H9 (cell line): ENCODE measurements around the gene NSUN3. TPM values are rescaled to one million over a fixed set of nuclear protein-coding genes. Genes with fewer than 3 reads are reported as not detected.
"Not testable (repeated sequence)": the region's sequence is repeated elsewhere in the genome, so short reads cannot be mapped to it uniquely, and the experiment has no call there.

Experiments used
- DNase-seq: peaks from one replicate; pipeline ENCODE4 v3.0.0-alpha.2; 2017
- H2AFZ ChIP-seq: one replicate; pipeline ENCODE4 v1.6.1; 2013; ENCODE audit warnings: mild to moderate bottlenecking, low read length, control low read depth, moderate library complexity
- H2AK5ac ChIP-seq: 2 replicates; pipeline ENCODE4 v1.6.1; 2013; ENCODE audit warnings: low read length, control low read depth, mixed read lengths; ENCODE audit not compliant: insufficient read length
- H2BK120ac ChIP-seq: one replicate; pipeline ENCODE4 v1.6.1; 2013; ENCODE audit warnings: low read depth, mild to moderate bottlenecking, low read length, control low read depth, inconsistent platforms; ENCODE audit not compliant: poor library complexity, severe bottlenecking
- H2BK12ac ChIP-seq: 2 replicates; pipeline ENCODE4 v1.6.1; 2013; ENCODE audit warnings: low read length, control low read depth, mixed read lengths, low read depth; ENCODE audit not compliant: insufficient read length
- H2BK15ac ChIP-seq: 2 replicates; pipeline ENCODE4 v1.6.1; 2013; ENCODE audit warnings: low read depth, low read length, control low read depth
- H2BK20ac ChIP-seq: one replicate; pipeline ENCODE4 v1.6.1; 2013; ENCODE audit warnings: low read depth, mild to moderate bottlenecking, low read length, control low read depth, inconsistent platforms; ENCODE audit not compliant: poor library complexity, severe bottlenecking
- H2BK5ac ChIP-seq: 2 replicates; pipeline ENCODE4 v1.6.1; 2013; ENCODE audit warnings: low read length, control low read depth, mixed read lengths; ENCODE audit not compliant: insufficient read length
- H3K14ac ChIP-seq: 2 replicates; pipeline ENCODE4 v1.6.1; 2013; ENCODE audit warnings: low read length, control low read depth; ENCODE audit not compliant: insufficient read depth
- H3K18ac ChIP-seq: 2 replicates; pipeline ENCODE4 v1.6.1; 2013; ENCODE audit warnings: low read depth, mild to moderate bottlenecking, mixed read lengths, low read length, control low read depth; ENCODE audit not compliant: insufficient read length
- H3K23ac ChIP-seq: 2 replicates; pipeline ENCODE4 v1.6.1; 2013; ENCODE audit warnings: low read length, control low read depth, mixed read lengths, low read depth; ENCODE audit not compliant: insufficient read length
- H3K23me2 ChIP-seq: 2 replicates; pipeline ENCODE4 v1.6.1; 2013; ENCODE audit warnings: low read depth, mild to moderate bottlenecking, mixed read lengths, low read length, control low read depth; ENCODE audit not compliant: insufficient read length, poor library complexity, severe bottlenecking
- H3K27ac ChIP-seq: 2 replicates; pipeline ENCODE4 v1.5.1; 2013; ENCODE audit warnings: low read length, control low read depth, mixed read lengths, low read depth; ENCODE audit not compliant: insufficient read length
- H3K27me3 ChIP-seq: 2 replicates; pipeline ENCODE4 v1.6.1; 2013; ENCODE audit warnings: low read length, control low read depth, inconsistent platforms; ENCODE audit not compliant: insufficient read depth
- H3K4ac ChIP-seq: 2 replicates; pipeline ENCODE4 v1.6.1; 2013; ENCODE audit warnings: low read depth, mild to moderate bottlenecking, control low read depth, inconsistent platforms, low read length, moderate library complexity
- H3K4me1 ChIP-seq: 2 replicates; pipeline ENCODE4 v1.6.1; 2013; ENCODE audit warnings: low read length, control low read depth, inconsistent platforms; ENCODE audit not compliant: insufficient read depth
- H3K4me2 ChIP-seq: 2 replicates; pipeline ENCODE4 v1.6.1; 2013; ENCODE audit warnings: low read length, control low read depth, mixed read lengths; ENCODE audit not compliant: insufficient read length, insufficient read depth
- H3K56ac ChIP-seq: 2 replicates; pipeline ENCODE4 v1.6.1; 2013; ENCODE audit warnings: low read depth, mild to moderate bottlenecking, mixed read lengths, low read length, control low read depth; ENCODE audit not compliant: insufficient read length
- H3K79me1 ChIP-seq: 2 replicates; pipeline ENCODE4 v1.6.1; 2013; ENCODE audit warnings: low read depth, mild to moderate bottlenecking, moderate library complexity, low read length, control low read depth, inconsistent platforms; ENCODE audit not compliant: insufficient read depth, poor library complexity, severe bottlenecking
- H3K79me2 ChIP-seq: 2 replicates; pipeline ENCODE4 v1.6.1; 2013; ENCODE audit warnings: low read length, control low read depth, inconsistent platforms; ENCODE audit not compliant: insufficient read depth
- H3K9ac ChIP-seq: 2 replicates; pipeline ENCODE4 v1.6.1; 2013; ENCODE audit warnings: low read length, control low read depth, mixed read lengths; ENCODE audit not compliant: insufficient read length; ENCODE audit errors: extremely low read depth
- H3K9me3 ChIP-seq: one replicate; pipeline ENCODE4 v1.6.1; 2013; ENCODE audit warnings: low read depth, low read length, inconsistent platforms; ENCODE audit not compliant: control insufficient read depth
- H3T11ph ChIP-seq: one replicate; pipeline ENCODE4 v1.6.1; 2013; ENCODE audit warnings: mild to moderate bottlenecking, low read length, control low read depth, inconsistent platforms
- H4K20me1 ChIP-seq: one replicate; pipeline ENCODE4 v1.6.1; 2013; ENCODE audit not compliant: control insufficient read depth, insufficient read length, insufficient read depth
- H4K5ac ChIP-seq: 2 replicates; pipeline ENCODE4 v1.6.1; 2013; ENCODE audit warnings: low read depth, mild to moderate bottlenecking, mixed read lengths, low read length, control low read depth; ENCODE audit not compliant: insufficient read length
- H4K8ac ChIP-seq: replicated peaks from 2 replicates; pipeline ENCODE4 v1.6.1; 2013; ENCODE audit warnings: low read length, control low read depth, mixed read lengths, low read depth; ENCODE audit not compliant: insufficient read length
- H4K91ac ChIP-seq: 2 replicates; pipeline ENCODE4 v1.6.1; 2013; ENCODE audit warnings: low read depth, mild to moderate bottlenecking, moderate library complexity, mixed read lengths, low read length, control low read depth; ENCODE audit not compliant: insufficient read length
- H3K27ac Mint-ChIP-seq, 3 experiments: 2 replicates in 2 of 3; 3 replicates in 1 of 3; pipeline ENCODE4 v1.8.0; 2020 to 2021; ENCODE audit warnings: mixed read lengths in 3 of 3, mild to moderate bottlenecking in 1 of 3, moderate library complexity in 1 of 3
- H3K27me3 Mint-ChIP-seq: 2 replicates; pipeline ENCODE4 v1.8.0; 2021; ENCODE audit warnings: low read depth, mild to moderate bottlenecking, moderate library complexity, mixed read lengths
- H3K36me3 Mint-ChIP-seq, 3 experiments: 2 replicates in 2 of 3; 3 replicates in 1 of 3; pipeline ENCODE4 v1.8.0; 2020 to 2021; ENCODE audit warnings: low read depth in 3 of 3, mixed read lengths in 3 of 3; ENCODE audit not compliant: insufficient read depth in 1 of 3
- H3K4me1 Mint-ChIP-seq, 2 experiments: 2 replicates each; pipeline ENCODE4 v1.8.0; 2020; ENCODE audit warnings: mixed read lengths in 2 of 2
- H3K4me3 Mint-ChIP-seq, 2 experiments: 2 replicates in 1 of 2; 3 replicates in 1 of 2; pipeline ENCODE4 v1.8.0; 2020 to 2021; ENCODE audit warnings: mild to moderate bottlenecking in 2 of 2, mixed read lengths in 2 of 2, moderate library complexity in 1 of 2
- H3K9me3 Mint-ChIP-seq, 2 experiments: 2 replicates in 1 of 2; 3 replicates in 1 of 2; pipeline ENCODE4 v1.8.0; 2020; ENCODE audit warnings: mild to moderate bottlenecking in 2 of 2, mixed read lengths in 2 of 2, moderate library complexity in 1 of 2
- WGBS: extraction: QIAGEN DNeasy Blood & Tissue Kit; methylation state at CpG from one replicate; pipeline ENCODE4 v1.1.7; 2013; ENCODE audit warnings: missing lambda C conversion rate, low lambda C conversion rate, mixed read lengths; ENCODE audit not compliant: insufficient read length; ENCODE audit errors: extremely low coverage; 5-methylcytosine and 5-hydroxymethylcytosine counted together
- total RNA-seq: library from RNA; stranded (reverse); gene quantifications from 2 replicates; pipeline ENCODE4 v1.2.1, GENCODE V29; 2021
- TF ChIP-seq, protein P1 (sequence below): fragments of 200-600 bp; sonication (generic); conservative IDR thresholded peaks from 3 replicates; pipeline ENCODE4 v1.8.0; 2021; ENCODE audit warnings: antibody characterized with exemption, mild to moderate bottlenecking

Gene NSUN3
- total RNA-seq, 1 experiment from 2014 or later: 7.4 TPM

GRCh38 chr3:94076055-94076454 is 13.2 kb downstream of the NSUN3 start:
- TF ChIP-seq, protein P1, sequence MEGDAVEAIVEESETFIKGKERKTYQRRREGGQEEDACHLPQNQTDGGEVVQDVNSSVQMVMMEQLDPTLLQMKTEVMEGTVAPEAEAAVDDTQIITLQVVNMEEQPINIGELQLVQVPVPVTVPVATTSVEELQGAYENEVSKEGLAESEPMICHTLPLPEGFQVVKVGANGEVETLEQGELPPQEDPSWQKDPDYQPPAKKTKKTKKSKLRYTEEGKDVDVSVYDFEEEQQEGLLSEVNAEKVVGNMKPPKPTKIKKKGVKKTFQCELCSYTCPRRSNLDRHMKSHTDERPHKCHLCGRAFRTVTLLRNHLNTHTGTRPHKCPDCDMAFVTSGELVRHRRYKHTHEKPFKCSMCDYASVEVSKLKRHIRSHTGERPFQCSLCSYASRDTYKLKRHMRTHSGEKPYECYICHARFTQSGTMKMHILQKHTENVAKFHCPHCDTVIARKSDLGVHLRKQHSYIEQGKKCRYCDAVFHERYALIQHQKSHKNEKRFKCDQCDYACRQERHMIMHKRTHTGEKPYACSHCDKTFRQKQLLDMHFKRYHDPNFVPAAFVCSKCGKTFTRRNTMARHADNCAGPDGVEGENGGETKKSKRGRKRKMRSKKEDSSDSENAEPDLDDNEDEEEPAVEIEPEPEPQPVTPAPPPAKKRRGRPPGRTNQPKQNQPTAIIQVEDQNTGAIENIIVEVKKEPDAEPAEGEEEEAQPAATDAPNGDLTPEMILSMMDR: no peak
- Histone ChIP-seq H3K23me2 (no peaks in the 10 kb centered on the region), H3K27ac (no peak overlapping the region), H2BK12ac (no peak overlapping the region), H4K20me1 (no peaks in the 10 kb centered on the region), H3K9ac (no peak overlapping the region), H3K9me3 (no peaks in the 10 kb centered on the region), H3K27me3 (no peaks in the 10 kb centered on the region), H3K4me1 (no peaks in the 10 kb centered on the region), H2BK120ac (no peak overlapping the region), H4K91ac (no peak overlapping the region), H3K79me2 (no peaks in the 10 kb centered on the region), H2BK5ac (no peak overlapping the region), H3K4me2 (no peak overlapping the region), H2AFZ (no peak overlapping the region), H3T11ph (no peak overlapping the region), H3K18ac (no peak overlapping the region), H3K56ac (no peak overlapping the region), H4K5ac (no peak overlapping the region), H2BK20ac (no peak overlapping the region), H2AK5ac (no peak overlapping the region), H3K4ac (no peak overlapping the region), H3K79me1 (no peaks in the 10 kb centered on the region), H3K23ac (no peak overlapping the region), H3K14ac (no peak overlapping the region), H2BK15ac (no peak overlapping the region), H4K8ac (no peak overlapping the region)
- Mint-ChIP-seq H3K27me3 (no peaks in the 10 kb centered on the region), H3K36me3 (peaks cover 7 to 13% (median 10%) of the 10 kb centered on the region in 3 experiments), H3K9me3 (0 out of 5 replicates have a peak, but pooled peaks cover 0 to 2% of the 10 kb centered on the region in 2 experiments), H3K4me1 (0 out of 4 replicates have a peak, but pooled peaks cover 0 to 2% of the 10 kb centered on the region in 2 experiments), H3K27ac (no peak overlapping the region), H3K4me3 (no peak overlapping the region)
- no peak for DNase-seq
- no CpG with 5 or more reads among the region's 3 CpGs for WGBS

- not testable (repeated sequence) for H3K79me2 ChIP-seq, H3K14ac ChIP-seq, H3K9me3 ChIP-seq, H3K18ac ChIP-seq, H3T11ph ChIP-seq, H3K27me3 Mint-ChIP-seq, H2BK20ac ChIP-seq, H3K4me1 ChIP-seq, H3K4me1 Mint-ChIP-seq, H2BK5ac ChIP-seq, H2AFZ ChIP-seq, H4K20me1 ChIP-seq, H4K91ac ChIP-seq, H3K9ac ChIP-seq, H3K27ac ChIP-seq, H3K4me2 ChIP-seq, H2AK5ac ChIP-seq, H3K9me3 Mint-ChIP-seq, H4K8ac ChIP-seq, DNase-seq, H3K23me2 ChIP-seq, H3K23ac ChIP-seq, H3K56ac ChIP-seq, H3K4ac ChIP-seq, H4K5ac ChIP-seq, H2BK120ac ChIP-seq, H3K27me3 ChIP-seq, H3K4me3 Mint-ChIP-seq, H2BK15ac ChIP-seq, H2BK12ac ChIP-seq, H3K27ac Mint-ChIP-seq, H3K79me1 ChIP-seq
- no CpG with 5 or more reads among the region's 5 CpGs for WGBS
- peaks cover 3 to 11% (median 4%) of the 10 kb centered on the region in 3 experiments; a peak in 4 of 7 replicates for H3K36me3 Mint-ChIP-seq
Observed at GRCh38 chr3:94080552-94080951, 17.7 kb downstream of the NSUN3 start.
